Occipital lobe (tissue), 2 donors: ENCODE data around the gene MEGF11. TPM values are rescaled to one million over a fixed set of nuclear protein-coding genes. Genes with fewer than 3 reads are reported as not detected.

Experiments
- DNase-seq: peaks from one replicate; lab custom pipeline; 2025; lab: John Stamatoyannopoulos, UW
- total RNA-seq: library from RNA; depleted of rRNA; stranded (reverse); fragments of >200 nt; gene quantifications from one replicate; pipeline ENCODE4 v1.2.3, GENCODE V29; 2014

MEGF11 gene
- total RNA-seq, 1 donor from 2014 or later, result 0.78 TPM

- DNase-seq, result no peak
Observed at GRCh38 chr15:66171841-66172240, 81.7 kb downstream of the MEGF11 start.

- DNase-seq, result no peak
Observed at GRCh38 chr15:66170716-66171115, 82.8 kb downstream of the MEGF11 start.

GRCh38 chr15:66170042-66170441 lies 83.5 kb downstream of the MEGF11 start:
- DNase-seq, result no peak

GRCh38 chr15:66169625-66170024 lies 83.9 kb downstream of the MEGF11 start:
- DNase-seq, result no peak

- DNase-seq, result no peak
Observed at GRCh38 chr15:66169023-66169422, 84.5 kb downstream of the MEGF11 start.

- DNase-seq, result no peak
Observed at GRCh38 chr15:66167854-66168253, 85.7 kb downstream of the MEGF11 start.

- no peak for DNase-seq
Observed at GRCh38 chr15:66165856-66166255, 87.7 kb downstream of the MEGF11 start.

- DNase-seq, result no peak
Observed at GRCh38 chr15:66164788-66165187, 88.8 kb downstream of the MEGF11 start.

- DNase-seq, result no peak
Observed at GRCh38 chr15:66163553-66163952, 90.0 kb downstream of the MEGF11 start.

- no peak for DNase-seq
Observed at GRCh38 chr15:66162286-66162685, 91.3 kb downstream of the MEGF11 start.

GRCh38 chr15:66161575-66162118 lies 91.9 kb downstream of the MEGF11 start:
- DNase-seq, result no peak

- no peak for DNase-seq
Observed at GRCh38 chr15:66161108-66161507, 92.4 kb downstream of the MEGF11 start.

GRCh38 chr15:66157507-66157906 lies 96.0 kb downstream of the MEGF11 start:
- no peak for DNase-seq

- DNase-seq, result no peak
Observed at GRCh38 chr15:66156310-66156975, 97.1 kb downstream of the MEGF11 start.

GRCh38 chr15:66155065-66155464 lies 98.5 kb downstream of the MEGF11 start:
- no peak for DNase-seq

- DNase-seq, result no peak
Observed at GRCh38 chr15:66154581-66154980, 99.0 kb downstream of the MEGF11 start.

- DNase-seq, result no peak
Observed at GRCh38 chr15:66153549-66154415, 99.8 kb downstream of the MEGF11 start.

- no peak for DNase-seq
Observed at GRCh38 chr15:66152650-66153049, 100.9 kb downstream of the MEGF11 start.

GRCh38 chr15:66151809-66152208 lies 101.7 kb downstream of the MEGF11 start:
- DNase-seq, result no peak

GRCh38 chr15:66149871-66150270 lies 103.7 kb downstream of the MEGF11 start:
- no peak for DNase-seq

GRCh38 chr15:66148187-66148586 lies 105.4 kb downstream of the MEGF11 start:
- DNase-seq, result no peak

- no peak for DNase-seq
Observed at GRCh38 chr15:66147440-66147839, 106.1 kb downstream of the MEGF11 start.
